Activated CD4-positive, alpha-beta T cell treated with anti-CD3 and anti-CD28 coated beads, Interleukin-2, amount 50 U/mL, for 24 hours (primary cell): ENCODE data around the gene TBC1D32.

ENCODE experiments used
- DNase-seq, 2 donors: peaks; one replicate each; pipeline ENCODE4 v3.0.0-alpha.2; 2020; ENCODE audit warnings: low read depth in 1 of 2, low spot score in 1 of 2

TBC1D32 gene

GRCh38 chr6:121032268-121033006 is 301.8 kb downstream of the TBC1D32 start:
- no peak for DNase-seq
